ENCODE data around the gene SPTBN4.

- TF ChIP-seq EZH2phosphoT487 (IDR thresholded peaks at IDR 0.05; ENCODE audit: low read length) (no peak), EZH2 (optimal IDR thresholded peaks at IDR 0.05; ENCODE audit: low read depth, low read length) (no peak)
These were observed 123.0 kb downstream of the SPTBN4 start for GRCh38 chr19:40589591-40590429.

Measured in MM.1S (cell line).